Pancreas (tissue), 10 donors: ENCODE measurements around the gene ABCA7. TPM values are rescaled to one million over a fixed set of nuclear protein-coding genes. Genes with fewer than 3 reads are reported as not detected.

ENCODE experiments used
- ATAC-seq, 4 donors: fragments of 200-7000 bp; cut with Tn5 transposase; one replicate each; pipeline versions ENCODE4 v1.8.0 to v1.9.1; 2020; ENCODE audit warnings: mild to moderate bottlenecking in 4 of 4, moderate library complexity in 4 of 4
- DNase-seq, 6 donors: peaks; one replicate each; pipeline ENCODE4 v3.0.0-alpha.2; 2020
- FAIRE-seq: peaks from 2 replicates; lab custom pipeline; 2012; peaks lifted over from hg19 to GRCh38; lab: Jason Lieb, UNC
- H3K27ac ChIP-seq, 4 donors: fragments of 200-600 bp; sonication (generic); 1 replicate in 3 of 4; 2 replicates in 1 of 4; pipeline versions ENCODE4 v1.5.0 to v1.8.0; 2020
- H3K27me3 ChIP-seq, 4 donors: fragments of 200-600 bp; one replicate each; pipeline ENCODE4 v1.8.0; 2021
- H3K36me3 ChIP-seq, 3 donors: fragments of 200-600 bp; sonication (generic) in 1 of 3; one replicate each; pipeline versions ENCODE4 v1.5.0 to v1.8.0; 2020 to 2021
- H3K4me1 ChIP-seq, 3 donors: fragments of 200-600 bp; one replicate each; pipeline ENCODE4 v1.8.0; 2021
- H3K4me3 ChIP-seq, 4 donors: fragments of 200-600 bp; sonication (generic) in 2 of 4; one replicate each; pipeline versions ENCODE4 v1.5.0 to v1.8.0; 2020 to 2021
- H3K9me3 ChIP-seq, 4 donors: fragments of 200-600 bp; one replicate each; pipeline ENCODE4 v1.8.0; 2021
- CTCF ChIP-seq, 4 donors: fragments of 200-600 bp; sonication (generic) in 3 of 4; IDR thresholded peaks; one replicate each; pipeline versions ENCODE4 v1.5.0 to v1.8.0; 2021; ENCODE audit warnings: antibody characterized with exemption in 4 of 4
- WGBS, 2 donors: extraction: QIAGEN DNeasy Blood & Tissue Kit; methylation state at CpG; one replicate each; pipeline ENCODE4 v1.1.7; 2013; 5-methylcytosine and 5-hydroxymethylcytosine counted together
- intact Hi-C, 3 donors: fragments of 100-400 bp; cut with DNase I; formaldehyde crosslinking; loops; one replicate each; pipeline versions ENCODE4 v1.11.1 to v1.14.2; 2022
- polyA plus RNA-seq, 2 donors: library from polyadenylated mRNA; stranded (reverse); fragments of 200-250 nt; gene quantifications; one replicate each; pipeline ENCODE4 v1.2.3, GENCODE V29; 2013
- total RNA-seq, 6 donors: library from RNA; stranded (reverse); fragmentation: NEBNext Ultra II Directional in 4 of 6; extraction: Animal tissue kit (Norgen Biotek cat#: 25700) in 4 of 6; gene quantifications; one replicate each; pipeline versions ENCODE4 v1.2.1 to v1.2.4, GENCODE V29; 2021 to 2023
- donor health status: healthy with polysubstance abuse.
- donor health status: DM: no; HTN: no; CAD: no; lungs with moderate emphysema.
- donor health status: DM: no; HTN: no; CAD: no.
- donor health status: control.
- donor health status: control.
- donor health status: Bipolar disorder and iron deficiency.
- donor health status: DM: yes; HTN: yes; CAD: no.
- donor health status: DM: no; HTN: no; CAD: no.
- donor health status: DM: no; HTN: no; CAD: no.
- donor health status: DM: yes; HTN: yes; CAD: no.

Gene ABCA7
- total and polyA plus RNA-seq, 8 donors = 6.9 to 131 (median 17.8) TPM

DNA sequence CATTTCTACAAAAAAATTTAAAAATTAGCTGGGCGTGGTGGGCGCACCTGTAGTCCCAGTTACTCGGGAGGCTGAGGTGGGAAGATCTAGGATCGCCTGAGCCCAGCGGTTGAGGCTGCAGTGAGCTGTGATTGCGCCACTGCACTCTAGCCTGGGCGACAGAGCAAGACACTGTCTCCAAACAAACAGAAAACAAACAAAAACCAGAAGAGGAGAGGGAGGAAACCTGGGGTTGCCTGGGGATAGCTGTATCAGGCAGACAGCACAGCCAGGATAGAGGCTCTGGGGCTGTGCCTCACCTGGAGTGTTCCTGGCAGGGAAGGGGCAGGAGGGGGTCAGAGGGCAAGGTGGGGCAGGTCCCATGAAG, 57.9 kb downstream of the ABCA7 start:
- DNase-seq (peak in 1 of 6 donors; percentile 34), FAIRE-seq (no peak), ATAC-seq (no peak)
- no peaks in the 10 kb centered on the region for H3K27me3 ChIP-seq
- no peak for TF ChIP-seq CTCF (IDR thresholded peaks at IDR 0.05)
- WGBS, 2 donors = 51 to 55% methylated on average over 7 of the region's 7 CpGs
- no peaks in the 10 kb centered on the region for H3K9me3 ChIP-seq
- H3K4me3 ChIP-seq = no peak overlapping the region
- intact Hi-C loops = no loop called here
- H3K36me3 ChIP-seq = no peaks in the 10 kb centered on the region
- no peak overlapping the region for H3K27ac ChIP-seq
- H3K4me1 ChIP-seq = peaks cover 4 to 26% (median 6%) of the 10 kb centered on the region in 3 donors

- H3K4me3 ChIP-seq = no peak overlapping the region
- intact Hi-C loops = no loop called here
- DNase-seq (peak in 2 of 6 donors; percentile 30 to 37), ATAC-seq (no peak), FAIRE-seq (no peak)
- peaks cover 7 to 31% (median 12%) of the 10 kb centered on the region in 3 donors for H3K4me1 ChIP-seq
- no peaks in the 10 kb centered on the region for H3K27me3 ChIP-seq
- WGBS, 2 donors = 40 to 44% methylated on average over 14 to 15 of the region's 15 CpGs
- no peak overlapping the region for H3K27ac ChIP-seq
- no peak for TF ChIP-seq CTCF (IDR thresholded peaks at IDR 0.05)
- no peaks in the 10 kb centered on the region for H3K36me3 ChIP-seq
- H3K9me3 ChIP-seq = no peaks in the 10 kb centered on the region
Measured at GRCh38 chr19:1098177-1099051, 58.5 kb downstream of the ABCA7 start.

DNA sequence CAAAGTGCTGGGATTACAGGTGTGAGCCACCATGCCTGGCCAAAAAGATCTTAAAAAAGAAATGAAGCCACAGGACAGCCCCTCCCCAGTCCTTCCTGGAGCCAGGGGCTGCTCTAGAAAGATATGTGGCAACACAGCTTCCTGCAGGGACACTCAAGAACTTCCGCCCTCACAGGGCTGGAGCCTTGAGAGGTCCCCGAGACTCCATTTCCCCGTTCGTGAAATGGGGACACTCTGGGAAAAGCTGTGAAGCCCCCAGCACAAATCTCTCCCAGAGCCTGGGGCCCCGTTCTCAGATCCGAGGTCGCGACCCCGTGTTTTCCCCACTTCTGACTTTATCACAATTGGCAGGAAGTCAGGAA, 61.4 kb downstream of the ABCA7 start:
- 47 to 51% methylated on average over 9 of the region's 9 CpGs for WGBS, 2 donors
- Histone ChIP-seq H3K36me3 (no peaks in the 10 kb centered on the region), H3K4me3 (no peak overlapping the region), H3K9me3 (no peaks in the 10 kb centered on the region), H3K27me3 (no peaks in the 10 kb centered on the region), H3K27ac (peak overlapping the region; percentile 13 to 80 (median 68)), H3K4me1 (peaks cover 7 to 20% (median 13%) of the 10 kb centered on the region in 3 donors)
- TF ChIP-seq CTCF (IDR thresholded peaks at IDR 0.05) = no peak
- DNase-seq (peak in 2 of 6 donors; percentile 31 to 38), ATAC-seq (no peak), FAIRE-seq (no peak)
- intact Hi-C loops = no loop called here

- no peak for FAIRE-seq
- Histone ChIP-seq H3K27ac (peak overlapping the region; percentile 13 to 80 (median 68)), H3K4me1 (peaks cover 7 to 20% (median 13%) of the 10 kb centered on the region in 3 donors), H3K27me3 (no peaks in the 10 kb centered on the region), H3K4me3 (no peak overlapping the region), H3K9me3 (no peaks in the 10 kb centered on the region), H3K36me3 (peaks cover 0 to 5% (median 0%) of the 10 kb centered on the region in 3 donors)
- ATAC-seq = peak in 3 of 4 donors; percentile 6 to 21 (median 10)
- WGBS, 2 donors = 65 to 74% methylated on average over 17 of the region's 17 CpGs
- DNase-seq = peak in 5 of 6 donors; percentile 38 to 76 (median 50)
- intact Hi-C loops = no loop called here
- TF ChIP-seq CTCF (IDR thresholded peaks at IDR 0.05) = no peak
Measured at GRCh38 chr19:1102407-1103131, 62.7 kb downstream of the ABCA7 start.
